Measurements from ENCODE around the gene BACH1. TPM values are rescaled to one million over a fixed set of nuclear protein-coding genes. Genes with fewer than 3 reads are reported as not detected.

Gene BACH1
- total and polyA plus RNA-seq, 2 experiments from 2014 or later = 23.9 to 52.7 TPM

- Histone ChIP-seq H3F3A (ENCODE audit: insufficient read depth) (0 out of 2 replicates have a peak, but pooled peaks cover 7% of the 10 kb centered on the region), H3K9ac (no peak overlapping the region), H3K4me1 (ENCODE audit: insufficient read depth) (peaks cover 10% of the 10 kb centered on the region; the same call in 1 of the 2 replicates), H3K4me2 (ENCODE audit: unreplicated experiment) (no peak overlapping the region), H3K27ac (no peak overlapping the region), H4K20me1 (ENCODE audit: insufficient read depth) (no peaks in the 10 kb centered on the region), H3K9me3 (ENCODE audit: low read depth) (no peaks in the 10 kb centered on the region), H3K27me3 (replicated peaks; ENCODE audit: insufficient read depth) (no peaks in the 10 kb centered on the region), H2AFZ (no peak overlapping the region), H3K79me2 (ENCODE audit: insufficient read depth) (no peaks in the 10 kb centered on the region), H3K4me3 (no peak overlapping the region), H3K36me3 (ENCODE audit: low read depth) (no peaks in the 10 kb centered on the region), H3K9me2 (ENCODE audit: insufficient read depth) (no peaks in the 10 kb centered on the region)
- WGBS, 2 experiments (ENCODE audit: low coverage in 1 of 2, low lambda C conversion rate in 2 of 2, missing lambda C conversion rate in 2 of 2) = 86 to 90% methylated on average over 4 of the region's 4 CpGs
- TF ChIP-seq EZH2phosphoT487 (IDR thresholded peaks at IDR 0.05; ENCODE audit: insufficient read depth, low read depth) = no peak
- no peak for TF ChIP-seq EZH2 (IDR thresholded peaks at IDR 0.05; ENCODE audit: insufficient read depth, poor library complexity, severe bottlenecking)
- in situ Hi-C loops (cut with MboI) = loop anchor here (10.0 kb wide), 2 partner anchors 214 to 294 kb away; no protein-coding TSS in a partner anchor
- no peak for DNase-seq
Observed at GRCh38 chr21:29378832-29379231, 80.1 kb downstream of the BACH1 start.

DNA sequence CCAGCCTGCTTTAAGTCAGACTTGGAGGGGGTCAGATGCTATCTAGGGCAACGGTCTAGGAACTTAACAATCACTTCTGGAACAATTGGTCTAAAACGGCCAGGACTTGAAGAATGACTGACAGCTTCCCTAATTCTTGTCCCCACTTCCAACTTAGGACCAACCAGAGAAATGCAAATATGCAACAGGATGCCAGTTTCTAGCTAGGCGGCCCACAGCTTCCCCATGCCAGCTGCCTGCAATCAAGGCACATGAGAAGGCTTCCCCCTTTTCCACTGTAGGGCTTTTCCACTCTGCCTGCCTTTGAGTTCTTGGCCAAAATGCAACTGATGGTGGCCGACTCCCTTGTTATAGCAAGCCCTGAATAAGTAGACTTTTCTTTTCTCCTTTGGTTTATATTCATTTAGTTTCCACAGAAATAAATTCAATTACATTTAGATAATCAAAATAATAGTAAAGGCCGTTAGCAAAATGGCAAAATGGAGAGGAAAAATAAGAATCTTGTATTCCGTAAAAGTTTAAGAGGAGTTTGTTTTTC is 80.9 kb downstream of the BACH1 start:
- H3K27me3 ChIP-seq (replicated peaks; ENCODE audit: insufficient read depth) = no peaks in the 10 kb centered on the region
- in situ Hi-C loops (cut with MboI) = loop anchor here (10.0 kb wide), 2 partner anchors 215 to 295 kb away; no protein-coding TSS in a partner anchor
- WGBS, 2 experiments (ENCODE audit: low coverage in 1 of 2, low lambda C conversion rate in 2 of 2, missing lambda C conversion rate in 2 of 2) = 96 to 98% methylated on average over 6 of the region's 6 CpGs

DNA sequence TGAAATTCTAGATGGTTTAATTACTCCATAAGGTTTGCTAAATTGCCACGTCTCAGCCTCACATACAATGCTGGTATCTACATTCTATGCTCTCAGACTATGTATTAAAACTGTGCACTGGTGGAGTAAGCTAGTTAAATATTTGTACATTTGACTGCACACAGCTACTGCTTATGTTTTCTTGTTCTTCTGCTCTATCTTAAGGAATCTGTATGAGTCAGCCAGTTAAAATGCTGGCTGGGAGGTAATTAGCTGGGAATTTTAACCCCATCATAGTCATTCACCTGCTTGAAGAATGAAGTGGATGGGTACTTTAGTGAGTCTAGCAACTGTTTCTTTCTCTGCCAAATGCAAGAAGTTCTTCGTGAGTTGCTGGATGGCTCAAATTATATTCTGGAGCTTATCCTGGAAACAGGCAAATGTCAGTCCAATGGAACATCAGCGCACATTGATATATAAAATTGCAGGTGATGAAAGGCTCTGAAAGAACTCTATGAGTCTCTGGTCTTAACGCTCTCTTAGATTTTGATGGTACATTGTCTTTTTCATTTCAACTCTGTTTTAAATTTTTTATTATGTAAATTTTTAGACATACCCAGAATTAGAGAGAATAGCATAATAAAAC is 83.4 kb downstream of the BACH1 start:
- WGBS, 2 experiments (ENCODE audit: low coverage in 1 of 2, low lambda C conversion rate in 2 of 2, missing lambda C conversion rate in 2 of 2) = 84 to 92% methylated on average over 4 of the region's 4 CpGs
- TF ChIP-seq EZH2phosphoT487 (IDR thresholded peaks at IDR 0.05; ENCODE audit: insufficient read depth, low read depth) (no peak), EZH2 (IDR thresholded peaks at IDR 0.05; ENCODE audit: insufficient read depth, poor library complexity, severe bottlenecking) (no peak)
- in situ Hi-C loops (cut with MboI) = no loop called here
- Histone ChIP-seq H3K79me2 (ENCODE audit: insufficient read depth) (no peaks in the 10 kb centered on the region), H3K27ac (no peak overlapping the region), H3K4me1 (ENCODE audit: insufficient read depth) (peaks cover 10% of the 10 kb centered on the region; the same call in 1 of the 2 replicates), H3K9ac (no peak overlapping the region), H2AFZ (no peak overlapping the region), H3K4me2 (ENCODE audit: unreplicated experiment) (no peak overlapping the region), H4K20me1 (ENCODE audit: insufficient read depth) (no peaks in the 10 kb centered on the region), H3K9me3 (ENCODE audit: low read depth) (no peaks in the 10 kb centered on the region), H3K4me3 (no peak overlapping the region), H3K27me3 (replicated peaks; ENCODE audit: insufficient read depth) (no peaks in the 10 kb centered on the region), H3K36me3 (ENCODE audit: low read depth) (no peaks in the 10 kb centered on the region), H3F3A (ENCODE audit: insufficient read depth) (0 out of 2 replicates have a peak, but pooled peaks cover 7% of the 10 kb centered on the region), H3K9me2 (ENCODE audit: insufficient read depth) (no peaks in the 10 kb centered on the region)
- DNase-seq = peak; percentile 46

More for the DNA sequence above, 80.9 kb downstream of the BACH1 start:
- DNase-seq = no peak
- H3K36me3 ChIP-seq (ENCODE audit: low read depth) = no peaks in the 10 kb centered on the region
- 0 out of 2 replicates have a peak, but pooled peaks cover 7% of the 10 kb centered on the region for H3F3A ChIP-seq (ENCODE audit: insufficient read depth)
- H3K9ac ChIP-seq = no peak overlapping the region
- no peaks in the 10 kb centered on the region for H3K9me3 ChIP-seq (ENCODE audit: low read depth)
- H3K9me2 ChIP-seq (ENCODE audit: insufficient read depth) = no peaks in the 10 kb centered on the region
- H3K4me3 ChIP-seq = no peak overlapping the region
- TF ChIP-seq EZH2 (IDR thresholded peaks at IDR 0.05; ENCODE audit: insufficient read depth, poor library complexity, severe bottlenecking) = no peak
- no peak for TF ChIP-seq EZH2phosphoT487 (IDR thresholded peaks at IDR 0.05; ENCODE audit: insufficient read depth, low read depth)
- no peaks in the 10 kb centered on the region for H4K20me1 ChIP-seq (ENCODE audit: insufficient read depth)
- H3K4me2 ChIP-seq (ENCODE audit: unreplicated experiment) = no peak overlapping the region
- H3K4me1 ChIP-seq (ENCODE audit: insufficient read depth) = peaks cover 10% of the 10 kb centered on the region; the same call in 1 of the 2 replicates
- no peak overlapping the region for H3K27ac ChIP-seq
- no peak overlapping the region for H2AFZ ChIP-seq
- no peaks in the 10 kb centered on the region for H3K79me2 ChIP-seq (ENCODE audit: insufficient read depth)

GRCh38 chr21:29384683-29385359 is 86.1 kb downstream of the BACH1 start:
- peaks cover 10% of the 10 kb centered on the region; the same call in 1 of the 2 replicates for H3K4me1 ChIP-seq (ENCODE audit: insufficient read depth)
- no peaks in the 10 kb centered on the region for H4K20me1 ChIP-seq (ENCODE audit: insufficient read depth)
- H2AFZ ChIP-seq = no peak overlapping the region
- no peaks in the 10 kb centered on the region for H3K36me3 ChIP-seq (ENCODE audit: low read depth)
- H3K4me2 ChIP-seq (ENCODE audit: unreplicated experiment) = no peak overlapping the region
- no peaks in the 10 kb centered on the region for H3K9me3 ChIP-seq (ENCODE audit: low read depth)
- no peak overlapping the region for H3K4me3 ChIP-seq
- in situ Hi-C loops (cut with MboI) = no loop called here
- TF ChIP-seq EZH2 (IDR thresholded peaks at IDR 0.05; ENCODE audit: insufficient read depth, poor library complexity, severe bottlenecking) (no peak), EZH2phosphoT487 (IDR thresholded peaks at IDR 0.05; ENCODE audit: insufficient read depth, low read depth) (no peak)
- no peaks in the 10 kb centered on the region for H3K9me2 ChIP-seq (ENCODE audit: insufficient read depth)
- DNase-seq = no peak
- H3K79me2 ChIP-seq (ENCODE audit: insufficient read depth) = no peaks in the 10 kb centered on the region
- no peaks in the 10 kb centered on the region for H3K27me3 ChIP-seq (replicated peaks; ENCODE audit: insufficient read depth)
- 0 out of 2 replicates have a peak, but pooled peaks cover 7% of the 10 kb centered on the region for H3F3A ChIP-seq (ENCODE audit: insufficient read depth)
- WGBS, 2 experiments (ENCODE audit: low coverage in 1 of 2, low lambda C conversion rate in 2 of 2, missing lambda C conversion rate in 2 of 2) = 96 to 98% methylated on average over 2 of the region's 2 CpGs
- no peak overlapping the region for H3K9ac ChIP-seq
- H3K27ac ChIP-seq = no peak overlapping the region
